HL-60 (cell line): ENCODE data around the gene GJC3.

Experiments used
- POLR2AphosphoS5 ChIP-seq: IDR thresholded peaks from 2 replicates; pipeline ENCODE4 v1.6.1; 2012; ENCODE audit warnings: low read depth
- TF ChIP-seq, protein P1 (sequence below): IDR thresholded peaks from one replicate; pipeline ENCODE4 v1.5.1; 2011; ENCODE audit warnings: low read length, control low read depth, inconsistent platforms; ENCODE audit not compliant: insufficient read depth
- TF ChIP-seq, protein P2 (sequence below): IDR thresholded peaks from 2 replicates; pipeline ENCODE4 v1.6.1; 2012; ENCODE audit warnings: low read depth; ENCODE audit not compliant: insufficient replicate concordance

DNA sequence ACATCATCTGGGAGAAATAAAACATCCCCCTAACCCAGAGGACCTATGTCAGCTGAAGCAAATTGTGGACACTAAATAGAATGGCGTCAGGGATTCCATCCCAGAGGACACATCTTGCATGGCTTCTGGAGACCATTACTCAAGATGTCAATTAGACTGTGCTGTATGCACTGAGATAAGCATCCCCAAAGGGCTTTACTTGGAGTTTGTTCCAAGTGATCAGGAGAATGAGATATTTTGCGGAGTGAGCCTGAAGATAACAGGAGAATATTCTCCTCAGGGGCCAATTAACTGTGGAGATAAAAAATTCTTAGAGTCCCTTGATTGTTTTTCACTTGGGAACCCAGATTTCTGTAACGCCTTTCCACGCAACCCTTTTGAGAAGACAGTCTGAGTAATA, 48.0 kb downstream of the GJC3 start:
- TF ChIP-seq, protein P1, sequence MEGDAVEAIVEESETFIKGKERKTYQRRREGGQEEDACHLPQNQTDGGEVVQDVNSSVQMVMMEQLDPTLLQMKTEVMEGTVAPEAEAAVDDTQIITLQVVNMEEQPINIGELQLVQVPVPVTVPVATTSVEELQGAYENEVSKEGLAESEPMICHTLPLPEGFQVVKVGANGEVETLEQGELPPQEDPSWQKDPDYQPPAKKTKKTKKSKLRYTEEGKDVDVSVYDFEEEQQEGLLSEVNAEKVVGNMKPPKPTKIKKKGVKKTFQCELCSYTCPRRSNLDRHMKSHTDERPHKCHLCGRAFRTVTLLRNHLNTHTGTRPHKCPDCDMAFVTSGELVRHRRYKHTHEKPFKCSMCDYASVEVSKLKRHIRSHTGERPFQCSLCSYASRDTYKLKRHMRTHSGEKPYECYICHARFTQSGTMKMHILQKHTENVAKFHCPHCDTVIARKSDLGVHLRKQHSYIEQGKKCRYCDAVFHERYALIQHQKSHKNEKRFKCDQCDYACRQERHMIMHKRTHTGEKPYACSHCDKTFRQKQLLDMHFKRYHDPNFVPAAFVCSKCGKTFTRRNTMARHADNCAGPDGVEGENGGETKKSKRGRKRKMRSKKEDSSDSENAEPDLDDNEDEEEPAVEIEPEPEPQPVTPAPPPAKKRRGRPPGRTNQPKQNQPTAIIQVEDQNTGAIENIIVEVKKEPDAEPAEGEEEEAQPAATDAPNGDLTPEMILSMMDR = no peak
- TF ChIP-seq, protein P2, sequence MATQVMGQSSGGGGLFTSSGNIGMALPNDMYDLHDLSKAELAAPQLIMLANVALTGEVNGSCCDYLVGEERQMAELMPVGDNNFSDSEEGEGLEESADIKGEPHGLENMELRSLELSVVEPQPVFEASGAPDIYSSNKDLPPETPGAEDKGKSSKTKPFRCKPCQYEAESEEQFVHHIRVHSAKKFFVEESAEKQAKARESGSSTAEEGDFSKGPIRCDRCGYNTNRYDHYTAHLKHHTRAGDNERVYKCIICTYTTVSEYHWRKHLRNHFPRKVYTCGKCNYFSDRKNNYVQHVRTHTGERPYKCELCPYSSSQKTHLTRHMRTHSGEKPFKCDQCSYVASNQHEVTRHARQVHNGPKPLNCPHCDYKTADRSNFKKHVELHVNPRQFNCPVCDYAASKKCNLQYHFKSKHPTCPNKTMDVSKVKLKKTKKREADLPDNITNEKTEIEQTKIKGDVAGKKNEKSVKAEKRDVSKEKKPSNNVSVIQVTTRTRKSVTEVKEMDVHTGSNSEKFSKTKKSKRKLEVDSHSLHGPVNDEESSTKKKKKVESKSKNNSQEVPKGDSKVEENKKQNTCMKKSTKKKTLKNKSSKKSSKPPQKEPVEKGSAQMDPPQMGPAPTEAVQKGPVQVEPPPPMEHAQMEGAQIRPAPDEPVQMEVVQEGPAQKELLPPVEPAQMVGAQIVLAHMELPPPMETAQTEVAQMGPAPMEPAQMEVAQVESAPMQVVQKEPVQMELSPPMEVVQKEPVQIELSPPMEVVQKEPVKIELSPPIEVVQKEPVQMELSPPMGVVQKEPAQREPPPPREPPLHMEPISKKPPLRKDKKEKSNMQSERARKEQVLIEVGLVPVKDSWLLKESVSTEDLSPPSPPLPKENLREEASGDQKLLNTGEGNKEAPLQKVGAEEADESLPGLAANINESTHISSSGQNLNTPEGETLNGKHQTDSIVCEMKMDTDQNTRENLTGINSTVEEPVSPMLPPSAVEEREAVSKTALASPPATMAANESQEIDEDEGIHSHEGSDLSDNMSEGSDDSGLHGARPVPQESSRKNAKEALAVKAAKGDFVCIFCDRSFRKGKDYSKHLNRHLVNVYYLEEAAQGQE = no peak
- TF ChIP-seq POLR2AphosphoS5 = no peak
